H9 (cell line): ENCODE measurements around the gene CIT. TPM values are rescaled to one million over a fixed set of nuclear protein-coding genes. Genes with fewer than 3 reads are reported as not detected.

Experiments
- DNase-seq: peaks from one replicate; pipeline ENCODE4 v3.0.0-alpha.2; 2017
- H2AFZ ChIP-seq: one replicate; pipeline ENCODE4 v1.6.1; 2013; ENCODE audit warnings: mild to moderate bottlenecking, low read length, control low read depth, moderate library complexity
- H2AK5ac ChIP-seq: 2 replicates; pipeline ENCODE4 v1.6.1; 2013; ENCODE audit warnings: low read length, control low read depth, mixed read lengths; ENCODE audit not compliant: insufficient read length
- H2BK120ac ChIP-seq: one replicate; pipeline ENCODE4 v1.6.1; 2013; ENCODE audit warnings: low read depth, mild to moderate bottlenecking, low read length, control low read depth, inconsistent platforms; ENCODE audit not compliant: poor library complexity, severe bottlenecking
- H2BK12ac ChIP-seq: 2 replicates; pipeline ENCODE4 v1.6.1; 2013; ENCODE audit warnings: low read length, control low read depth, mixed read lengths, low read depth; ENCODE audit not compliant: insufficient read length
- H2BK15ac ChIP-seq: 2 replicates; pipeline ENCODE4 v1.6.1; 2013; ENCODE audit warnings: low read depth, low read length, control low read depth
- H2BK20ac ChIP-seq: one replicate; pipeline ENCODE4 v1.6.1; 2013; ENCODE audit warnings: low read depth, mild to moderate bottlenecking, low read length, control low read depth, inconsistent platforms; ENCODE audit not compliant: poor library complexity, severe bottlenecking
- H2BK5ac ChIP-seq: 2 replicates; pipeline ENCODE4 v1.6.1; 2013; ENCODE audit warnings: low read length, control low read depth, mixed read lengths; ENCODE audit not compliant: insufficient read length
- H3K14ac ChIP-seq: 2 replicates; pipeline ENCODE4 v1.6.1; 2013; ENCODE audit warnings: low read length, control low read depth; ENCODE audit not compliant: insufficient read depth
- H3K18ac ChIP-seq: 2 replicates; pipeline ENCODE4 v1.6.1; 2013; ENCODE audit warnings: low read depth, mild to moderate bottlenecking, mixed read lengths, low read length, control low read depth; ENCODE audit not compliant: insufficient read length
- H3K23ac ChIP-seq: 2 replicates; pipeline ENCODE4 v1.6.1; 2013; ENCODE audit warnings: low read length, control low read depth, mixed read lengths, low read depth; ENCODE audit not compliant: insufficient read length
- H3K23me2 ChIP-seq: 2 replicates; pipeline ENCODE4 v1.6.1; 2013; ENCODE audit warnings: low read depth, mild to moderate bottlenecking, mixed read lengths, low read length, control low read depth; ENCODE audit not compliant: insufficient read length, poor library complexity, severe bottlenecking
- H3K27ac ChIP-seq: 2 replicates; pipeline ENCODE4 v1.5.1; 2013; ENCODE audit warnings: low read length, control low read depth, mixed read lengths, low read depth; ENCODE audit not compliant: insufficient read length
- H3K27me3 ChIP-seq: 2 replicates; pipeline ENCODE4 v1.6.1; 2013; ENCODE audit warnings: low read length, control low read depth, inconsistent platforms; ENCODE audit not compliant: insufficient read depth
- H3K4ac ChIP-seq: 2 replicates; pipeline ENCODE4 v1.6.1; 2013; ENCODE audit warnings: low read depth, mild to moderate bottlenecking, control low read depth, inconsistent platforms, low read length, moderate library complexity
- H3K4me1 ChIP-seq: 2 replicates; pipeline ENCODE4 v1.6.1; 2013; ENCODE audit warnings: low read length, control low read depth, inconsistent platforms; ENCODE audit not compliant: insufficient read depth
- H3K4me2 ChIP-seq: 2 replicates; pipeline ENCODE4 v1.6.1; 2013; ENCODE audit warnings: low read length, control low read depth, mixed read lengths; ENCODE audit not compliant: insufficient read length, insufficient read depth
- H3K56ac ChIP-seq: 2 replicates; pipeline ENCODE4 v1.6.1; 2013; ENCODE audit warnings: low read depth, mild to moderate bottlenecking, mixed read lengths, low read length, control low read depth; ENCODE audit not compliant: insufficient read length
- H3K79me1 ChIP-seq: 2 replicates; pipeline ENCODE4 v1.6.1; 2013; ENCODE audit warnings: low read depth, mild to moderate bottlenecking, moderate library complexity, low read length, control low read depth, inconsistent platforms; ENCODE audit not compliant: insufficient read depth, poor library complexity, severe bottlenecking
- H3K79me2 ChIP-seq: 2 replicates; pipeline ENCODE4 v1.6.1; 2013; ENCODE audit warnings: low read length, control low read depth, inconsistent platforms; ENCODE audit not compliant: insufficient read depth
- H3K9ac ChIP-seq: 2 replicates; pipeline ENCODE4 v1.6.1; 2013; ENCODE audit warnings: low read length, control low read depth, mixed read lengths; ENCODE audit not compliant: insufficient read length; ENCODE audit errors: extremely low read depth
- H3K9me3 ChIP-seq: one replicate; pipeline ENCODE4 v1.6.1; 2013; ENCODE audit warnings: low read depth, low read length, inconsistent platforms; ENCODE audit not compliant: control insufficient read depth
- H3T11ph ChIP-seq: one replicate; pipeline ENCODE4 v1.6.1; 2013; ENCODE audit warnings: mild to moderate bottlenecking, low read length, control low read depth, inconsistent platforms
- H4K20me1 ChIP-seq: one replicate; pipeline ENCODE4 v1.6.1; 2013; ENCODE audit not compliant: control insufficient read depth, insufficient read length, insufficient read depth
- H4K5ac ChIP-seq: 2 replicates; pipeline ENCODE4 v1.6.1; 2013; ENCODE audit warnings: low read depth, mild to moderate bottlenecking, mixed read lengths, low read length, control low read depth; ENCODE audit not compliant: insufficient read length
- H4K8ac ChIP-seq: replicated peaks from 2 replicates; pipeline ENCODE4 v1.6.1; 2013; ENCODE audit warnings: low read length, control low read depth, mixed read lengths, low read depth; ENCODE audit not compliant: insufficient read length
- H4K91ac ChIP-seq: 2 replicates; pipeline ENCODE4 v1.6.1; 2013; ENCODE audit warnings: low read depth, mild to moderate bottlenecking, moderate library complexity, mixed read lengths, low read length, control low read depth; ENCODE audit not compliant: insufficient read length
- H3K27ac Mint-ChIP-seq, 3 experiments: 2 replicates in 2 of 3; 3 replicates in 1 of 3; pipeline ENCODE4 v1.8.0; 2020 to 2021; ENCODE audit warnings: mixed read lengths in 3 of 3, mild to moderate bottlenecking in 1 of 3, moderate library complexity in 1 of 3
- H3K27me3 Mint-ChIP-seq: 2 replicates; pipeline ENCODE4 v1.8.0; 2021; ENCODE audit warnings: low read depth, mild to moderate bottlenecking, moderate library complexity, mixed read lengths
- H3K36me3 Mint-ChIP-seq, 3 experiments: 2 replicates in 2 of 3; 3 replicates in 1 of 3; pipeline ENCODE4 v1.8.0; 2020 to 2021; ENCODE audit warnings: low read depth in 3 of 3, mixed read lengths in 3 of 3; ENCODE audit not compliant: insufficient read depth in 1 of 3
- H3K4me1 Mint-ChIP-seq, 2 experiments: 2 replicates each; pipeline ENCODE4 v1.8.0; 2020; ENCODE audit warnings: mixed read lengths in 2 of 2
- H3K4me3 Mint-ChIP-seq, 2 experiments: 2 replicates in 1 of 2; 3 replicates in 1 of 2; pipeline ENCODE4 v1.8.0; 2020 to 2021; ENCODE audit warnings: mild to moderate bottlenecking in 2 of 2, mixed read lengths in 2 of 2, moderate library complexity in 1 of 2
- H3K9me3 Mint-ChIP-seq, 2 experiments: 2 replicates in 1 of 2; 3 replicates in 1 of 2; pipeline ENCODE4 v1.8.0; 2020; ENCODE audit warnings: mild to moderate bottlenecking in 2 of 2, mixed read lengths in 2 of 2, moderate library complexity in 1 of 2
- WGBS: extraction: QIAGEN DNeasy Blood & Tissue Kit; methylation state at CpG from one replicate; pipeline ENCODE4 v1.1.7; 2013; ENCODE audit warnings: missing lambda C conversion rate, low lambda C conversion rate, mixed read lengths; ENCODE audit not compliant: insufficient read length; ENCODE audit errors: extremely low coverage; 5-methylcytosine and 5-hydroxymethylcytosine counted together
- total RNA-seq: library from RNA; stranded (reverse); gene quantifications from 2 replicates; pipeline ENCODE4 v1.2.1, GENCODE V29; 2021
- TF ChIP-seq, protein P1 (sequence below): fragments of 200-600 bp; sonication (generic); conservative IDR thresholded peaks from 3 replicates; pipeline ENCODE4 v1.8.0; 2021; ENCODE audit warnings: antibody characterized with exemption, mild to moderate bottlenecking

CIT gene
- total RNA-seq, 1 experiment from 2014 or later: 55.3 TPM

DNA sequence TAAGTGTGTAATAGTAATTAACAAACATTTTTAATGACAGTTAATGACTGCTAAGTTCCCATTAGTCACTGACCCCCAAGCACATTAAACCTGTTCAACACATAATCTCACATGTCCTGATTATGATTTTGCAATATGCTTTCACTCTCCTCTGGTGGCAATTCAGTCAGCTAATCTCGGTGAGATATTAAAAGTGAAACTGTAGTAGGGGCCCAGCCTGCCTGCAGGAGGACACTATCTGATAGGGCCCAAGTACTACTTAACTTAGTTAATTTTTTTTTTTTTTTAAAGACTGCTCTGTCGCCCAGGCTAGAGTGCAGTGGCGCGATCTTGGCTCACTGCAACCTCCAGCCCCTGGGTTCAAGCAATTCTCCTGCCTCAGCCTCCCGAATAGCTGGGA, 48.8 kb downstream of the CIT start:
- H2BK20ac ChIP-seq: no peak overlapping the region
- H3K4me1 ChIP-seq: no peaks in the 10 kb centered on the region
- no peaks in the 10 kb centered on the region for H3K4me1 Mint-ChIP-seq
- H3K79me1 ChIP-seq: no peaks in the 10 kb centered on the region
- H3K4ac ChIP-seq: no peak overlapping the region
- H3K56ac ChIP-seq: no peak overlapping the region
- H3T11ph ChIP-seq: no peak overlapping the region
- no peaks in the 10 kb centered on the region for H3K9me3 Mint-ChIP-seq
- H4K91ac ChIP-seq: no peak overlapping the region
- H3K14ac ChIP-seq: no peak overlapping the region
- H3K27ac ChIP-seq: no peak overlapping the region
- no peak overlapping the region for H2BK120ac ChIP-seq
- no peak overlapping the region for H4K5ac ChIP-seq
- no peaks in the 10 kb centered on the region for H3K27me3 ChIP-seq
- no peaks in the 10 kb centered on the region for H3K79me2 ChIP-seq
- no peak for DNase-seq
- H3K9me3 ChIP-seq: no peaks in the 10 kb centered on the region
- TF ChIP-seq, protein P1, sequence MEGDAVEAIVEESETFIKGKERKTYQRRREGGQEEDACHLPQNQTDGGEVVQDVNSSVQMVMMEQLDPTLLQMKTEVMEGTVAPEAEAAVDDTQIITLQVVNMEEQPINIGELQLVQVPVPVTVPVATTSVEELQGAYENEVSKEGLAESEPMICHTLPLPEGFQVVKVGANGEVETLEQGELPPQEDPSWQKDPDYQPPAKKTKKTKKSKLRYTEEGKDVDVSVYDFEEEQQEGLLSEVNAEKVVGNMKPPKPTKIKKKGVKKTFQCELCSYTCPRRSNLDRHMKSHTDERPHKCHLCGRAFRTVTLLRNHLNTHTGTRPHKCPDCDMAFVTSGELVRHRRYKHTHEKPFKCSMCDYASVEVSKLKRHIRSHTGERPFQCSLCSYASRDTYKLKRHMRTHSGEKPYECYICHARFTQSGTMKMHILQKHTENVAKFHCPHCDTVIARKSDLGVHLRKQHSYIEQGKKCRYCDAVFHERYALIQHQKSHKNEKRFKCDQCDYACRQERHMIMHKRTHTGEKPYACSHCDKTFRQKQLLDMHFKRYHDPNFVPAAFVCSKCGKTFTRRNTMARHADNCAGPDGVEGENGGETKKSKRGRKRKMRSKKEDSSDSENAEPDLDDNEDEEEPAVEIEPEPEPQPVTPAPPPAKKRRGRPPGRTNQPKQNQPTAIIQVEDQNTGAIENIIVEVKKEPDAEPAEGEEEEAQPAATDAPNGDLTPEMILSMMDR: no peak
- H2BK5ac ChIP-seq: no peak overlapping the region
- no peak overlapping the region for H2BK15ac ChIP-seq
- H3K23me2 ChIP-seq: no peaks in the 10 kb centered on the region
- no peaks in the 10 kb centered on the region for H3K27me3 Mint-ChIP-seq
- no peak overlapping the region for H3K9ac ChIP-seq
- H3K27ac Mint-ChIP-seq: no peak overlapping the region
- H2AFZ ChIP-seq: no peak overlapping the region
- H2BK12ac ChIP-seq: no peak overlapping the region
- H3K23ac ChIP-seq: no peak overlapping the region
- no peak overlapping the region for H4K8ac ChIP-seq
- no peak overlapping the region for H3K4me3 Mint-ChIP-seq
- no peak overlapping the region for H3K18ac ChIP-seq
- WGBS: no CpG with 5 or more reads among the region's 5 CpGs
- no peak overlapping the region for H2AK5ac ChIP-seq
- no peak overlapping the region for H3K4me2 ChIP-seq
- H4K20me1 ChIP-seq: no peaks in the 10 kb centered on the region
- H3K36me3 Mint-ChIP-seq: peaks cover 22 to 68% (median 54%) of the 10 kb centered on the region in 3 experiments; a peak in 5 of 7 replicates
